GM18907 (cell line): Measurements from ENCODE around the gene KLF5.
"Not testable (repeated sequence)": the region's sequence is repeated elsewhere in the genome, so short reads cannot be mapped to it uniquely, and the experiment has no call there.

Source experiments
- ATAC-seq: cut with Tn5 transposase; IDR thresholded peaks from one replicate; pipeline ENCODE4 v1.9.1; 2021; ENCODE audit warnings: mild to moderate bottlenecking, moderate library complexity; ENCODE audit not compliant: unreplicated experiment

Gene KLF5

GRCh38 chr13:73082895-73083294, 24.1 kb downstream of the KLF5 start:
- ATAC-seq = no peak

GRCh38 chr13:73088332-73088935, 29.6 kb downstream of the KLF5 start:
- ATAC-seq = no peak

- no peak for ATAC-seq
Measured at GRCh38 chr13:73089213-73089612, 30.4 kb downstream of the KLF5 start.

- peak; percentile 78 for ATAC-seq
Measured at GRCh38 chr13:73090116-73090822, 31.5 kb downstream of the KLF5 start.

- ATAC-seq = no peak
Measured at GRCh38 chr13:73090823-73091187, 32.0 kb downstream of the KLF5 start.

- no peak for ATAC-seq
Measured at GRCh38 chr13:73092829-73093228, 34.0 kb downstream of the KLF5 start.

GRCh38 chr13:73096173-73096572, 37.4 kb downstream of the KLF5 start:
- no peak for ATAC-seq

- ATAC-seq = no peak
Measured at GRCh38 chr13:73096638-73097037, 37.8 kb downstream of the KLF5 start.

- not testable (repeated sequence) for ATAC-seq
Measured at GRCh38 chr13:73100781-73101180, 42.0 kb downstream of the KLF5 start.

- no peak for ATAC-seq
Measured at GRCh38 chr13:73101351-73102007, 42.7 kb downstream of the KLF5 start.

- ATAC-seq = no peak
Measured at GRCh38 chr13:73103238-73103637, 44.4 kb downstream of the KLF5 start.

- ATAC-seq = no peak
Measured at GRCh38 chr13:73106513-73107178, 47.8 kb downstream of the KLF5 start.

GRCh38 chr13:73107481-73107880, 48.7 kb downstream of the KLF5 start:
- ATAC-seq = no peak

- no peak for ATAC-seq
Measured at GRCh38 chr13:73107970-73108369, 49.2 kb downstream of the KLF5 start.

- ATAC-seq = no peak
Measured at GRCh38 chr13:73109288-73109899, 50.6 kb downstream of the KLF5 start.

- ATAC-seq = no peak
Measured at GRCh38 chr13:73109969-73110368, 51.2 kb downstream of the KLF5 start.

GRCh38 chr13:73110814-73111213, 52.0 kb downstream of the KLF5 start:
- ATAC-seq = no peak

GRCh38 chr13:73111331-73111730, 52.5 kb downstream of the KLF5 start:
- ATAC-seq = no peak

- ATAC-seq = no peak
Measured at GRCh38 chr13:73119612-73120011, 60.8 kb downstream of the KLF5 start.
